H1 (cell line): ENCODE results near the gene DAPK1.

Experiments
- CTCF ChIP-seq, 3 experiments: IDR thresholded peaks; 1 replicate in 2 of 3; 2 replicates in 1 of 3; pipeline versions ENCODE4 v1.5.1 to v1.6.1; 2011; ENCODE audit warnings: low read length in 3 of 3, mild to moderate bottlenecking in 3 of 3, inconsistent platforms in 2 of 3, low read depth in 1 of 3, moderate library complexity in 1 of 3; ENCODE audit not compliant: insufficient read depth in 1 of 3; ENCODE audit errors: control extremely low read depth in 1 of 3
- E2F6 ChIP-seq: IDR thresholded peaks from 2 replicates; pipeline ENCODE4 v1.6.1; 2012; ENCODE audit warnings: inconsistent platforms
- RAD21 ChIP-seq, 2 experiments: IDR thresholded peaks in 1 of 2; conservative IDR thresholded peaks in 1 of 2; 2 replicates each; pipeline ENCODE4 v1.6.1; 2011; ENCODE audit warnings: low read depth in 2 of 2, low read length in 2 of 2, improper control_type of control experiment in 1 of 2, inconsistent platforms in 1 of 2, mild to moderate bottlenecking in 1 of 2, moderate library complexity in 1 of 2
- RBBP5 ChIP-seq: IDR thresholded peaks from 2 replicates; pipeline ENCODE4 v1.7.1; 2012; ENCODE audit warnings: low read depth, mild to moderate bottlenecking, inconsistent platforms, low read length, moderate library complexity, borderline replicate concordance
- RFX5 ChIP-seq: IDR thresholded peaks from 2 replicates; pipeline ENCODE4 v1.6.1; 2011; ENCODE audit warnings: low read depth, low read length, improper control_type of control experiment, borderline replicate concordance
- RXRA ChIP-seq: IDR thresholded peaks from 2 replicates; pipeline ENCODE4 v1.6.1; 2011; ENCODE audit warnings: low read depth, mild to moderate bottlenecking, low read length, moderate library complexity; ENCODE audit not compliant: insufficient read depth
- SUZ12 ChIP-seq: fragments of 200-600 bp; sonication (generic); IDR thresholded peaks from 2 replicates; pipeline ENCODE4 v1.6.1; 2012; ENCODE audit warnings: mild to moderate bottlenecking, inconsistent platforms, low read length, moderate library complexity, mixed read lengths
- TAF1 ChIP-seq: IDR thresholded peaks from 2 replicates; pipeline ENCODE4 v1.6.1; 2011; ENCODE audit warnings: mild to moderate bottlenecking, low read depth, low read length
- TEAD4 ChIP-seq: IDR thresholded peaks from 2 replicates; pipeline ENCODE4 v1.6.1; 2012; ENCODE audit warnings: low read depth, low read length, inconsistent platforms, mixed read lengths

GRCh38 chr9:87567571-87567970 is 69.9 kb downstream of the DAPK1 start:
- TF ChIP-seq TAF1 (no peak), RXRA (no peak), CTCF (IDR thresholded peaks at IDR 0.05; ENCODE audit: control extremely low read depth in 1 of 3, insufficient read depth in 1 of 3, low read depth in 1 of 3, low read length in 3 of 3) (no peak), RFX5 (no peak), RAD21 (IDR thresholded peaks at IDR 0.05 in 1 of 2, conservative IDR thresholded peaks at IDR 0.05 in 1 of 2; ENCODE audit: low read depth in 2 of 2, low read length in 2 of 2) (no peak), E2F6 (no peak), SUZ12 (no peak), RBBP5 (no peak), TEAD4 (no peak)
